ENCODE data around the gene PADI2. TPM values are rescaled to one million over a fixed set of nuclear protein-coding genes. Genes with fewer than 3 reads are reported as not detected.

PADI2 gene
- polyA plus RNA-seq, 1 experiment, result not detected

DNA sequence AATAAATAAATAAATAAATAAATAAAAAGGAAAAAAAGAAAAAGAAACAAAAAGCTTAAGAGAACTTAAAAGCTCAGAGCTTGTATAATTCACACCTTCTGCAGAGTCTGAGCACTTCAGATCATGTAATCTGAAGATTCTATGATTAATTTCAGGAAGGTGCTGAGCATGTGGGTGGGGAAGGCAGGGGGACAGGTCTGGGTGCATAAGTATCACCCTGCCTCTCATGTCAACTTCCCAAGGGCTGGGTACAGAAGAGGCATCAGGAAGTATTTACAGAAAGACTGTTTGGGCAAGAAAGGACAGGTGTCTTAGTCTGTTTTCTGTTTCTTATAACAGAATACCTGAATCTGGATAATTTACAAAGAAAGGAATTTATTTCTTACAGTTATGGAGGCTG lies 20.4 kb upstream of the PADI2 start:
- Histone ChIP-seq H3K27ac (ENCODE audit: low read depth, low read length) (no peak overlapping the region), H3K27me3 (ENCODE audit: control insufficient read depth, insufficient read depth, low read length) (no peaks in the 10 kb centered on the region), H3K4me3 (ENCODE audit: low read depth, low read length) (no peak overlapping the region), H3K9me3 (ENCODE audit: control insufficient read depth, insufficient read depth, low read length) (no peaks in the 10 kb centered on the region; the same call in 1 of the 2 replicates)
- DNase-seq (ENCODE audit: low read depth, low spot score), result no peak
- POLR2A ChIA-PET, result no interaction called here
- CTCF ChIA-PET, result interaction anchor here (1.1 kb wide), 1 partner anchor 14 kb away, joined by 3 read pairs; no protein-coding TSS in a partner anchor
- TF ChIP-seq, protein P1, sequence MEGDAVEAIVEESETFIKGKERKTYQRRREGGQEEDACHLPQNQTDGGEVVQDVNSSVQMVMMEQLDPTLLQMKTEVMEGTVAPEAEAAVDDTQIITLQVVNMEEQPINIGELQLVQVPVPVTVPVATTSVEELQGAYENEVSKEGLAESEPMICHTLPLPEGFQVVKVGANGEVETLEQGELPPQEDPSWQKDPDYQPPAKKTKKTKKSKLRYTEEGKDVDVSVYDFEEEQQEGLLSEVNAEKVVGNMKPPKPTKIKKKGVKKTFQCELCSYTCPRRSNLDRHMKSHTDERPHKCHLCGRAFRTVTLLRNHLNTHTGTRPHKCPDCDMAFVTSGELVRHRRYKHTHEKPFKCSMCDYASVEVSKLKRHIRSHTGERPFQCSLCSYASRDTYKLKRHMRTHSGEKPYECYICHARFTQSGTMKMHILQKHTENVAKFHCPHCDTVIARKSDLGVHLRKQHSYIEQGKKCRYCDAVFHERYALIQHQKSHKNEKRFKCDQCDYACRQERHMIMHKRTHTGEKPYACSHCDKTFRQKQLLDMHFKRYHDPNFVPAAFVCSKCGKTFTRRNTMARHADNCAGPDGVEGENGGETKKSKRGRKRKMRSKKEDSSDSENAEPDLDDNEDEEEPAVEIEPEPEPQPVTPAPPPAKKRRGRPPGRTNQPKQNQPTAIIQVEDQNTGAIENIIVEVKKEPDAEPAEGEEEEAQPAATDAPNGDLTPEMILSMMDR (IDR thresholded peaks at IDR 0.05; ENCODE audit: low read depth, low read length), result no peak

DNA sequence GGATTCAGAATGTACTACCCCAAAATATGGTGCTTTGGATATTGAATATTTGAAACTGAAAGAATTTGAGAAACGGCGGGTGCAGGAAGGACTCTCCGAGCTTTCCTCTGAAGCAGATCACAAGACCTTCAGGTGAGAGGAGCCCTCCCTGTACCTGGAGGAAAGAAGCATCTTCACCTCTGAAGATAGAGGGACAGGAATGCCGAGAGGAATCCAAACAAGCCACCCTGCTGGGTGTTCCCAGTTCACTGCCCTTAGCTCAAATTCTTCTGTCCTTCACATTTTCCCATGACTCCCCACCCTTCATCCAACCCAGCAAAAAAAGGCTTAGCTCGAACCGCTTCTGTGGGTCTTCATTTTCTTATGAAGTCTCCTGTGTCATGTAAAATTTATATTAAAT lies 18.2 kb upstream of the PADI2 start:
- TF ChIP-seq, protein P1 (IDR thresholded peaks at IDR 0.05; ENCODE audit: low read depth, low read length), result no peak
- POLR2A ChIA-PET, result no interaction called here
- CTCF ChIA-PET, result interaction anchor here (1.1 to 1.4 kb wide), 2 partner anchors 11 to 99 kb away, joined by 4 read pairs; no protein-coding TSS in a partner anchor

DNA sequence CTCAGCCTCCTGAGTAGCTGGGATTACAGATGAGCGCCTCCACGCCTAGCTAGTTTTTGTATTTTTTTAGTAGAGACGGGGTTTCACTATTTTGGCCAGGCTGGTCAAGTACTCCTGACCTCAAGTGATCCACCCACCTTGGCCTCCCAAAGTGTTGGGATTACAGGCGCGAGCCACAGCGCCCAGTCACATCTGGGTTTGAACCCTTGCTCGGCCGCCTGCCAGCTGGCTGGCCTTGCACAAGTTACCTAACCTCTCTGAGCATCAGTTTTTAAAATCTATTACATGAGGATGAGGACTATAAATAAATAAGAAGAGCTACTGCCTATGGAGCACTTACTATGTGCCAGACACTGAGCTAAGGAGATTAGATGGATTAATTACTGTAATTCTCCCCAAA lies 17.7 kb upstream of the PADI2 start:
- no peak overlapping the region for H3K4me3 ChIP-seq (ENCODE audit: low read depth, low read length)
- TF ChIP-seq, protein P1 (IDR thresholded peaks at IDR 0.05; ENCODE audit: low read depth, low read length), result no peak
- H3K9me3 ChIP-seq (ENCODE audit: control insufficient read depth, insufficient read depth, low read length), result no peaks in the 10 kb centered on the region; the same call in 1 of the 2 replicates
- ChIA-PET CTCF (interaction anchor here (1.1 to 1.4 kb wide), 3 partner anchors 11 to 101 kb away, joined by 3 to 4 read pairs (median 4); no protein-coding TSS in a partner anchor), POLR2A (no interaction called here)
- H3K27me3 ChIP-seq (ENCODE audit: control insufficient read depth, insufficient read depth, low read length), result no peaks in the 10 kb centered on the region
- no peak overlapping the region for H3K27ac ChIP-seq (ENCODE audit: low read depth, low read length)
- DNase-seq (ENCODE audit: low read depth, low spot score), result no peak

More for the DNA sequence above, 18.2 kb upstream of the PADI2 start:
- no peak for DNase-seq (ENCODE audit: low read depth, low spot score)
- Histone ChIP-seq H3K4me3 (ENCODE audit: low read depth, low read length) (no peak overlapping the region), H3K27me3 (ENCODE audit: control insufficient read depth, insufficient read depth, low read length) (no peaks in the 10 kb centered on the region), H3K9me3 (ENCODE audit: control insufficient read depth, insufficient read depth, low read length) (no peaks in the 10 kb centered on the region; the same call in 1 of the 2 replicates), H3K27ac (ENCODE audit: low read depth, low read length) (no peak overlapping the region)

DNA sequence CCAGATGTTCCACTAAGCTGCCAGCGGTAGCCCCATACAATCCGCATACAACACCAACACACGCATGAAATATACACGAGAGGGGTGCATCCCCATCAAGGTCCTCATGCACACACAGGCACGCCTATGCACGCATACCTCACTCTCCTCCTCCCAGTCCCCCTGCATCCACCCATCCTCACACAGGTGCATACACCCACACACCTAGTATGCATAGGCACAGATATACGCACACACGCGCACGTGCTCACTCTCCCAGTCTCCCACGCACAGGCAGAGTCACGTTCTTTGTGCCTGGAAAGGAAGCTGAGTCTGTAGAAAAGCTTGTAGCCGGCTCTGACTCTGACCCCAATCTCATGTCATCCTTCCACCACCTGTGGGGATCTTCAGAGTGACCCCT lies 16.9 kb upstream of the PADI2 start:
- no peak overlapping the region for H3K27ac ChIP-seq (ENCODE audit: low read depth, low read length)
- POLR2A ChIA-PET, result no interaction called here
- no peaks in the 10 kb centered on the region for H3K27me3 ChIP-seq (ENCODE audit: control insufficient read depth, insufficient read depth, low read length)
- H3K9me3 ChIP-seq (ENCODE audit: control insufficient read depth, insufficient read depth, low read length), result no peaks in the 10 kb centered on the region; the same call in 1 of the 2 replicates
- TF ChIP-seq, protein P1 (IDR thresholded peaks at IDR 0.05; ENCODE audit: low read depth, low read length), result no peak
- H3K4me3 ChIP-seq (ENCODE audit: low read depth, low read length), result no peak overlapping the region
- CTCF ChIA-PET, result interaction anchor here (1.2 to 1.4 kb wide), 2 partner anchors 100 to 101 kb away, joined by 3 to 4 read pairs; no protein-coding TSS in a partner anchor
- DNase-seq (ENCODE audit: low read depth, low spot score), result no peak

DNA sequence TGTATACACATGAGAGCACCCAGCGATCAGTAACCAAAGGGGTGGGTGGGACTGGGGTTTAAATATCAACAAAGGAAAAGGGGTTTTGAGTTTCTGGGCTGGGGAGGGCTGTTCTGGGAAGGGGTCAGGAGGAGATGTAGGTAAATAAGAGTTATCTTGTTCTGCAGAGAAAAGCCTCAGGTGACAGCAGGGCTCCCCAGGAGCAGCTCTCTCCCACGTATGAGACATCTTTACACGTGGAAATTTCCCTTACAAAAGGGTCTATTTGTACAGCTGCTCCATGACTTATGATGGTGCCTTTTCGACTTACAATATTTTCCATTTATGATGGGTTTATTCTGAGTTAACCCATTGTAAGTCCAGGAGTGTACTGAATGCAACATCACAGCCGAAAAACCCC lies 16.3 kb upstream of the PADI2 start:
- TF ChIP-seq, protein P1 (IDR thresholded peaks at IDR 0.05; ENCODE audit: low read depth, low read length), result no peak

More for the DNA sequence above, 16.3 kb upstream of the PADI2 start:
- Histone ChIP-seq H3K27me3 (ENCODE audit: control insufficient read depth, insufficient read depth, low read length) (no peaks in the 10 kb centered on the region), H3K27ac (ENCODE audit: low read depth, low read length) (no peak overlapping the region), H3K4me3 (ENCODE audit: low read depth, low read length) (no peak overlapping the region), H3K9me3 (ENCODE audit: control insufficient read depth, insufficient read depth, low read length) (no peaks in the 10 kb centered on the region; the same call in 1 of the 2 replicates)
- POLR2A ChIA-PET, result no interaction called here
- no peak for DNase-seq (ENCODE audit: low read depth, low spot score)
- CTCF ChIA-PET, result interaction anchor here (0.6 kb wide), 1 partner anchor 81 kb away, joined by 3 read pairs; no protein-coding TSS in a partner anchor
